Astrocyte (in vitro differentiated cells and primary cell): ENCODE results near the gene HRCT1. TPM values are rescaled to one million over a fixed set of nuclear protein-coding genes. Genes with fewer than 3 reads are reported as not detected.
A peak's percentile ranks its signal among the peaks of the same experiment; 100 is the strongest.

Experiments used
- DNase-seq: peaks from one replicate; pipeline ENCODE4 v3.0.0-alpha.2; 2010; ENCODE audit warnings: low read depth
- FAIRE-seq: peaks from 2 replicates; lab custom pipeline; 2011; peaks lifted over from hg19 to GRCh38; lab: Jason Lieb, UNC
- H2AFZ ChIP-seq: 2 replicates; pipeline ENCODE4 v1.6.0; 2012; ENCODE audit warnings: low read depth, low read length, inconsistent platforms
- H3K27ac ChIP-seq: 2 replicates; pipeline ENCODE4 v1.5.1; 2011; ENCODE audit warnings: low read depth, low read length, inconsistent platforms
- H3K27me3 ChIP-seq: 2 replicates; pipeline ENCODE4 v1.6.0; 2011; ENCODE audit warnings: low read length, inconsistent platforms; ENCODE audit not compliant: insufficient read depth
- H3K36me3 ChIP-seq: 2 replicates; pipeline ENCODE4 v1.5.1; 2011; ENCODE audit warnings: low read length, inconsistent platforms; ENCODE audit not compliant: insufficient read depth
- H3K4me1 ChIP-seq: 2 replicates; pipeline ENCODE4 v1.5.1; 2011; ENCODE audit warnings: low read length, inconsistent platforms; ENCODE audit not compliant: insufficient read depth
- H3K4me2 ChIP-seq: 2 replicates; pipeline ENCODE4 v1.6.0; 2012; ENCODE audit warnings: low read length, inconsistent platforms
- H3K4me3 ChIP-seq: 2 replicates; pipeline ENCODE4 v1.5.1; 2011; ENCODE audit warnings: low read depth, mild to moderate bottlenecking, low read length, inconsistent platforms; ENCODE audit not compliant: insufficient read depth
- H3K79me2 ChIP-seq: 2 replicates; pipeline ENCODE4 v1.6.0; 2012; ENCODE audit warnings: mild to moderate bottlenecking, low read length, inconsistent platforms; ENCODE audit not compliant: insufficient read depth
- H3K9ac ChIP-seq: 2 replicates; pipeline ENCODE4 v1.6.0; 2012; ENCODE audit warnings: mild to moderate bottlenecking, low read length, inconsistent platforms
- H3K9me3 ChIP-seq: 2 replicates; pipeline ENCODE4 v1.5.1; 2012; ENCODE audit warnings: low read depth, mild to moderate bottlenecking, low read length, inconsistent platforms; ENCODE audit not compliant: insufficient read depth
- H4K20me1 ChIP-seq: 2 replicates; pipeline ENCODE4 v1.6.0; 2012; ENCODE audit warnings: low read length, inconsistent platforms; ENCODE audit not compliant: insufficient read depth
- H3K27ac Mint-ChIP-seq: one replicate; pipeline ENCODE4 v1.8.0; 2021; ENCODE audit warnings: mild to moderate bottlenecking, mixed read lengths; ENCODE audit not compliant: unreplicated experiment
- H3K27me3 Mint-ChIP-seq: one replicate; pipeline ENCODE4 v1.8.0; 2021; ENCODE audit warnings: low read depth, mixed read lengths; ENCODE audit not compliant: unreplicated experiment
- H3K36me3 Mint-ChIP-seq: one replicate; pipeline ENCODE4 v1.8.0; 2021; ENCODE audit warnings: low read depth, mixed read lengths; ENCODE audit not compliant: unreplicated experiment
- H3K4me1 Mint-ChIP-seq: one replicate; pipeline ENCODE4 v1.8.0; 2021; ENCODE audit warnings: low read depth, mixed read lengths; ENCODE audit not compliant: unreplicated experiment
- H3K4me3 Mint-ChIP-seq: one replicate; pipeline ENCODE4 v1.8.0; 2021; ENCODE audit warnings: mild to moderate bottlenecking, moderate library complexity, mixed read lengths; ENCODE audit not compliant: unreplicated experiment
- H3K9me3 Mint-ChIP-seq: one replicate; pipeline ENCODE4 v1.8.0; 2021; ENCODE audit warnings: mild to moderate bottlenecking, mixed read lengths; ENCODE audit not compliant: unreplicated experiment
- CTCF ChIP-seq: IDR thresholded peaks from 2 replicates; pipeline ENCODE4 v1.5.1; 2011; ENCODE audit warnings: low read depth, mild to moderate bottlenecking, inconsistent platforms, low read length, moderate library complexity; ENCODE audit not compliant: insufficient read depth
- EZH2 ChIP-seq: IDR thresholded peaks from 2 replicates; pipeline ENCODE4 v1.6.1; 2012; ENCODE audit warnings: mild to moderate bottlenecking, low read length, inconsistent platforms; ENCODE audit not compliant: insufficient read depth
- total RNA-seq: library from RNA; stranded (reverse); gene quantifications from 2 replicates; pipeline ENCODE4 v1.2.1, GENCODE V29; 2021

HRCT1 gene
- total RNA-seq, 1 donor from 2014 or later = 0.39 TPM

GRCh38 chr9:35914301-35914807, 8.4 kb downstream of the HRCT1 start:
- Histone ChIP-seq H2AFZ (peak overlapping the region; percentile 58), H3K4me1 (peaks cover 8% of the 10 kb centered on the region), H3K79me2 (no peaks in the 10 kb centered on the region), H3K9ac (peak overlapping the region; percentile 1), H4K20me1 (no peaks in the 10 kb centered on the region), H3K27ac (no peak overlapping the region), H3K27me3 (no peaks in the 10 kb centered on the region), H3K4me3 (no peak overlapping the region), H3K9me3 (no peaks in the 10 kb centered on the region), H3K36me3 (no peaks in the 10 kb centered on the region), H3K4me2 (no peak overlapping the region)
- Mint-ChIP-seq H3K4me3 (no peak overlapping the region), H3K9me3 (no peaks in the 10 kb centered on the region), H3K36me3 (no peaks in the 10 kb centered on the region), H3K27me3 (no peaks in the 10 kb centered on the region), H3K4me1 (peaks cover 9% of the 10 kb centered on the region), H3K27ac (no peak overlapping the region)
- TF ChIP-seq EZH2 (no peak), CTCF (no peak)
- peak; percentile 99 for FAIRE-seq
- DNase-seq = no peak

- Histone ChIP-seq H3K27me3 (no peaks in the 10 kb centered on the region), H2AFZ (no peak overlapping the region), H3K9ac (no peak overlapping the region), H3K36me3 (no peaks in the 10 kb centered on the region), H3K79me2 (no peaks in the 10 kb centered on the region), H4K20me1 (no peaks in the 10 kb centered on the region), H3K9me3 (no peaks in the 10 kb centered on the region), H3K4me1 (peaks cover 6% of the 10 kb centered on the region), H3K4me2 (no peak overlapping the region), H3K4me3 (no peak overlapping the region), H3K27ac (no peak overlapping the region)
- Mint-ChIP-seq H3K27ac (no peak overlapping the region), H3K4me1 (peaks cover 5% of the 10 kb centered on the region), H3K9me3 (no peaks in the 10 kb centered on the region), H3K27me3 (no peaks in the 10 kb centered on the region), H3K36me3 (no peaks in the 10 kb centered on the region), H3K4me3 (no peak overlapping the region)
- DNase-seq (no peak), FAIRE-seq (no peak)
- TF ChIP-seq EZH2 (no peak), CTCF (no peak)
Observed at GRCh38 chr9:35915681-35916294, 9.8 kb downstream of the HRCT1 start.

- Mint-ChIP-seq H3K27me3 (no peaks in the 10 kb centered on the region), H3K4me1 (peaks cover 2% of the 10 kb centered on the region), H3K9me3 (no peaks in the 10 kb centered on the region), H3K36me3 (no peaks in the 10 kb centered on the region), H3K27ac (no peak overlapping the region), H3K4me3 (no peak overlapping the region)
- Histone ChIP-seq H3K4me2 (no peak overlapping the region), H3K4me3 (no peak overlapping the region), H3K79me2 (no peaks in the 10 kb centered on the region), H2AFZ (no peak overlapping the region), H3K9me3 (no peaks in the 10 kb centered on the region), H4K20me1 (no peaks in the 10 kb centered on the region), H3K4me1 (peaks cover 6% of the 10 kb centered on the region), H3K36me3 (no peaks in the 10 kb centered on the region), H3K27me3 (no peaks in the 10 kb centered on the region), H3K9ac (no peak overlapping the region), H3K27ac (no peak overlapping the region)
- no peak for DNase-seq
- FAIRE-seq = no peak
- no peak for TF ChIP-seq CTCF
Observed at GRCh38 chr9:35917261-35917660, 11.3 kb downstream of the HRCT1 start.
